IMR-90 (cell line): Measurements from ENCODE around the gene ARL10. TPM values are rescaled to one million over a fixed set of nuclear protein-coding genes. Genes with fewer than 3 reads are reported as not detected.
A peak's percentile ranks its signal among the peaks of the same experiment; 100 is the strongest.

Source experiments
- ATAC-seq: fragments of 200-7000 bp; cut with Tn5 transposase; 2 replicates; pipeline ENCODE4 v1.9.1; 2020; ENCODE audit warnings: low read depth, mild to moderate bottlenecking, moderate library complexity
- BruUV-seq: library from RNA; stranded (reverse); fragments of 400-500 nt; replicated peaks from 2 replicates; lab custom pipeline; 2021; lab: Mats Ljungman, UMichigan
- CTCF ChIA-PET: fragments of 300-600 bp; formaldehyde crosslinking; extraction: SDS; loops from one replicate; lab custom pipeline; 2021; ENCODE audit warnings: antibody characterized with exemption; lab: Yijun Ruan, JAX
- POLR2A ChIA-PET: fragments of 300-600 bp; sonication (Branson Sonifier 250); formaldehyde crosslinking; loops from one replicate; lab custom pipeline; 2022; ENCODE audit warnings: antibody characterized with exemption; ENCODE audit not compliant: unreplicated experiment; lab: Charles Lee
- DNase-seq: peaks from one replicate; pipeline ENCODE4 v3.0.0; 2013
- H2AFZ ChIP-seq: replicated peaks from 2 replicates; pipeline ENCODE3; 2013; ENCODE audit warnings: low read length, mild to moderate bottlenecking; ENCODE audit not compliant: poor library complexity
- H2AK5ac ChIP-seq: 2 replicates; pipeline ENCODE4 v1.6.1; 2013; ENCODE audit warnings: low read depth, low read length, inconsistent platforms
- H2AK9ac ChIP-seq: replicated peaks from 2 replicates; pipeline ENCODE3; 2013; ENCODE audit warnings: mild to moderate bottlenecking, low read depth, low read length, moderate library complexity; ENCODE audit not compliant: poor library complexity
- H2BK120ac ChIP-seq: 2 replicates; pipeline ENCODE4 v1.6.1; 2013; ENCODE audit warnings: low read depth, low read length, inconsistent platforms
- H2BK15ac ChIP-seq: 3 replicates; pipeline ENCODE4 v1.6.1; 2013; ENCODE audit warnings: low read depth, low read length, inconsistent platforms
- H2BK20ac ChIP-seq: 2 replicates; pipeline ENCODE4 v1.6.1; 2013; ENCODE audit warnings: low read depth, mild to moderate bottlenecking, inconsistent platforms, low read length, moderate library complexity
- H2BK5ac ChIP-seq: 2 replicates; pipeline ENCODE4 v1.6.1; 2013; ENCODE audit warnings: mild to moderate bottlenecking, low read depth, low read length, inconsistent platforms; ENCODE audit not compliant: poor library complexity, severe bottlenecking
- H3K14ac ChIP-seq: replicated peaks from 2 replicates; pipeline ENCODE4 v1.6.1; 2013; ENCODE audit warnings: low read depth, low read length, inconsistent platforms
- H3K18ac ChIP-seq: 2 replicates; pipeline ENCODE4 v1.6.1; 2013; ENCODE audit warnings: low read depth, low read length, control low read depth
- H3K23ac ChIP-seq: 2 replicates; pipeline ENCODE4 v1.6.1; 2013; ENCODE audit warnings: low read depth, low read length, inconsistent platforms
- H3K27ac ChIP-seq: 2 replicates; pipeline ENCODE4 v1.5.1; 2013; ENCODE audit warnings: mild to moderate bottlenecking, control low read depth, low read length; ENCODE audit not compliant: insufficient read depth
- H3K27me3 ChIP-seq: 2 replicates; pipeline ENCODE4 v1.6.1; 2013; ENCODE audit warnings: low read length; ENCODE audit not compliant: control insufficient read depth, insufficient read depth
- H3K36me3 ChIP-seq: 2 replicates; pipeline ENCODE4 v1.6.1; 2013; ENCODE audit warnings: low read length, mixed read lengths; ENCODE audit not compliant: control insufficient read depth, insufficient read depth
- H3K4ac ChIP-seq: 2 replicates; pipeline ENCODE4 v1.6.1; 2013; ENCODE audit warnings: low read depth, low read length, inconsistent platforms
- H3K4me1 ChIP-seq: 2 replicates; pipeline ENCODE4 v1.6.1; 2013; ENCODE audit warnings: low read length, mixed read lengths; ENCODE audit not compliant: control insufficient read depth, insufficient read depth
- H3K4me2 ChIP-seq: 2 replicates; pipeline ENCODE4 v1.6.1; 2013; ENCODE audit warnings: low read depth, mild to moderate bottlenecking, control low read depth, low read length, moderate library complexity
- H3K4me3 ChIP-seq: 2 replicates; pipeline ENCODE4 v1.5.1; 2013; ENCODE audit warnings: low read depth, mild to moderate bottlenecking, control low read depth, low read length, moderate library complexity; ENCODE audit not compliant: insufficient read depth
- H3K56ac ChIP-seq: 2 replicates; pipeline ENCODE4 v1.6.1; 2013; ENCODE audit warnings: low read length, inconsistent platforms; ENCODE audit not compliant: insufficient read depth; ENCODE audit errors: extremely low read depth
- H3K79me1 ChIP-seq, 2 experiments: 2 replicates each; pipeline ENCODE4 v1.6.1; 2013; ENCODE audit warnings: low read length in 2 of 2, inconsistent platforms in 1 of 2, low read depth in 1 of 2
- H3K9ac ChIP-seq: 2 replicates; pipeline ENCODE4 v1.6.1; 2013; ENCODE audit warnings: low read depth, low read length, control low read depth
- H3K9me1 ChIP-seq: 2 replicates; pipeline ENCODE4 v1.6.1; 2013; ENCODE audit warnings: low read length, inconsistent platforms; ENCODE audit not compliant: insufficient read depth
- H3K9me3 ChIP-seq: 2 replicates; pipeline ENCODE4 v1.6.1; 2013; ENCODE audit warnings: low read length; ENCODE audit not compliant: control insufficient read depth, insufficient read depth
- H4K20me1 ChIP-seq: 2 replicates; pipeline ENCODE4 v1.6.1; 2013; ENCODE audit warnings: low read length, inconsistent platforms; ENCODE audit not compliant: insufficient read depth
- H4K5ac ChIP-seq: 2 replicates; pipeline ENCODE4 v1.6.1; 2013; ENCODE audit warnings: mild to moderate bottlenecking, low read depth, low read length, control low read depth
- H4K8ac ChIP-seq, 2 experiments: 2 replicates each; pipeline ENCODE4 v1.6.1; 2013; ENCODE audit warnings: low read depth in 2 of 2, low read length in 2 of 2, control low read depth in 1 of 2, inconsistent platforms in 1 of 2
- H4K91ac ChIP-seq: 2 replicates; pipeline ENCODE4 v1.6.1; 2013; ENCODE audit warnings: low read depth, low read length, inconsistent platforms; ENCODE audit not compliant: insufficient read depth
- BHLHE40 ChIP-seq: fragments of 150-350 bp; IDR thresholded peaks from 2 replicates; pipeline ENCODE4 v1.6.1; 2016; ENCODE audit warnings: mild to moderate bottlenecking, low read depth, low read length
- CHD1 ChIP-seq: IDR thresholded peaks from 2 replicates; pipeline ENCODE4 v1.6.1; 2012; ENCODE audit warnings: low read depth, low read length, improper control_type of control experiment
- ELK1 ChIP-seq: fragments of 150-350 bp; IDR thresholded peaks from 2 replicates; pipeline ENCODE4 v1.6.1; 2016; ENCODE audit warnings: low read depth, mild to moderate bottlenecking, low read length, moderate library complexity, borderline replicate concordance
- FOS ChIP-seq: fragments of 150-350 bp; IDR thresholded peaks from 2 replicates; pipeline ENCODE4 v1.6.1; 2016; ENCODE audit warnings: low read depth, low read length
- MAFK ChIP-seq: IDR thresholded peaks from 2 replicates; pipeline ENCODE4 v1.6.1; 2012; ENCODE audit warnings: low read depth, low read length, improper control_type of control experiment
- MAZ ChIP-seq: IDR thresholded peaks from 2 replicates; pipeline ENCODE4 v1.6.1; 2012; ENCODE audit warnings: low read depth, mild to moderate bottlenecking, low read length, improper control_type of control experiment, moderate library complexity, borderline replicate concordance
- MXI1 ChIP-seq: IDR thresholded peaks from 2 replicates; pipeline ENCODE4 v1.6.1; 2012; ENCODE audit warnings: low read depth, mild to moderate bottlenecking, low read length, moderate library complexity, borderline replicate concordance
- NFE2L2 ChIP-seq: fragments of 150-350 bp; IDR thresholded peaks from 2 replicates; pipeline ENCODE4 v1.6.1; 2016; ENCODE audit warnings: low read depth, mild to moderate bottlenecking, low read length
- POLR2A ChIP-seq: IDR thresholded peaks from 2 replicates; pipeline ENCODE4 v1.6.1; 2012; ENCODE audit warnings: mild to moderate bottlenecking, low read depth, low read length
- RAD21 ChIP-seq: IDR thresholded peaks from 2 replicates; pipeline ENCODE4 v1.6.1; 2012; ENCODE audit warnings: low read length, improper control_type of control experiment
- RCOR1 ChIP-seq: IDR thresholded peaks from 2 replicates; pipeline ENCODE4 v1.6.1; 2012; ENCODE audit warnings: mild to moderate bottlenecking, low read length, improper control_type of control experiment; ENCODE audit not compliant: insufficient replicate concordance
- RFX5 ChIP-seq: IDR thresholded peaks from 2 replicates; pipeline ENCODE4 v1.8.0; 2012; ENCODE audit warnings: low read depth, mild to moderate bottlenecking, low read length, moderate library complexity
- SMC3 ChIP-seq: fragments of 150-350 bp; IDR thresholded peaks from 2 replicates; pipeline ENCODE4 v1.6.1; 2016; ENCODE audit warnings: low read depth, mild to moderate bottlenecking, antibody characterized with exemption, low read length, moderate library complexity
- USF2 ChIP-seq: fragments of 150-350 bp; IDR thresholded peaks from 2 replicates; pipeline ENCODE4 v1.6.1; 2017; ENCODE audit warnings: mild to moderate bottlenecking, antibody characterized with exemption, low read length, low read depth
- WGBS, 2 experiments: methylation state at CpG; one replicate each; pipeline versions ENCODE4 v1.1.5 to v1.1.7; 2013; ENCODE audit warnings: missing lambda C conversion rate in 2 of 2; ENCODE audit not compliant: insufficient read length in 1 of 2; ENCODE audit errors: extremely low coverage in 2 of 2; 5-methylcytosine and 5-hydroxymethylcytosine counted together
- dilution Hi-C: fragments of 300-500 bp; cut with HindIII; formaldehyde crosslinking; loops from one replicate; pipeline ENCODE4 v1.14.3; 2018; ENCODE audit warnings: low sequenced_read_pairs; ENCODE audit not compliant: unreplicated experiment
- in situ Hi-C: fragments of 300-500 bp; cut with MboI; formaldehyde crosslinking; loops from 3 replicates; pipeline ENCODE4 v1.14.3; 2019; ENCODE audit warnings: low sequenced_read_pairs, inconsistent platforms, mixed read lengths
- intact Hi-C: fragments of 100-400 bp; cut with micrococcal nuclease; formaldehyde crosslinking; loops from 2 replicates; pipeline ENCODE4 v1.10.0; 2022
- polyA plus RNA-seq, 3 experiments: library from polyadenylated mRNA; depleted of rRNA; stranded (reverse); fragments of >200 nt; gene quantifications; 2 replicates each; pipeline ENCODE4 v1.2.3, GENCODE V29; 2012; ENCODE audit warnings: low replicate concordance in 1 of 3
- total RNA-seq: library from RNA; depleted of rRNA; stranded (reverse); fragments of >200 nt; gene quantifications from 2 replicates; pipeline ENCODE4 v1.2.3, GENCODE V29; 2012

The ARL10 gene
- total and polyA plus RNA-seq, 2 of the 4 experiments (the other 2 are of a cell fraction), result 3.6 to 6.0 TPM

GRCh38 chr5:176412517-176413254, 47.4 kb downstream of the ARL10 start (continued):
- no peak for TF ChIP-seq SMC3

- ChIA-PET CTCF (no interaction called here), POLR2A (no interaction called here)
- no peak overlapping the region for H2BK15ac ChIP-seq
- peak overlapping the region; percentile 29 for H2AK9ac ChIP-seq
- H4K8ac ChIP-seq, result no peak overlapping the region
- no peak overlapping the region for H3K18ac ChIP-seq
- no peak overlapping the region for H3K4me3 ChIP-seq
- H3K27ac ChIP-seq, result no peak overlapping the region
- H2BK5ac ChIP-seq, result no peak overlapping the region
- intact Hi-C loops, result loop anchor here (10.0 kb wide), 1 partner anchor 232 kb away; the partner anchor contains the start of gene TSPAN17
- dilution Hi-C loops, result no loop called here
- H3K4me1 ChIP-seq, result peaks cover 11% of the 10 kb centered on the region
- H3K4ac ChIP-seq, result peak overlapping the region; percentile 39; the same call in 1 of the 2 replicates
- no peak overlapping the region for H3K14ac ChIP-seq
- no peak overlapping the region for H2BK20ac ChIP-seq
- H3K79me1 ChIP-seq, result peaks cover 27 to 59% of the 10 kb centered on the region in 2 experiments
- H3K23ac ChIP-seq, result no peak overlapping the region
- no peak overlapping the region for H2AFZ ChIP-seq
- TF ChIP-seq MAFK (no peak), MXI1 (no peak), SMC3 (no peak), CHD1 (no peak), USF2 (no peak), RCOR1 (no peak), BHLHE40 (no peak), POLR2A (no peak), RAD21 (no peak), ELK1 (no peak), FOS (no peak), MAZ (no peak), NFE2L2 (no peak), RFX5 (no peak)
- H3K36me3 ChIP-seq, result peaks cover 6% of the 10 kb centered on the region
- in situ Hi-C loops, result no loop called here
- H3K4me2 ChIP-seq, result no peak overlapping the region
- whole genome bisulfite sequencing, 2 experiments, result no CpG with 5 or more reads among the region's 2 CpGs
- no peak overlapping the region for H2BK120ac ChIP-seq
- H3K9me1 ChIP-seq, result peaks cover 16% of the 10 kb centered on the region
- H4K20me1 ChIP-seq, result peaks cover 45% of the 10 kb centered on the region
- no peaks in the 10 kb centered on the region for H3K27me3 ChIP-seq
- no peak overlapping the region for H4K5ac ChIP-seq
- no peak for ATAC-seq
- no peak overlapping the region for H2AK5ac ChIP-seq
- no peak for DNase-seq
- BruUV-seq, result no TSS peak
- no peak overlapping the region for H4K91ac ChIP-seq
- H3K9me3 ChIP-seq, result no peaks in the 10 kb centered on the region
- no peak overlapping the region for H3K56ac ChIP-seq
- H3K9ac ChIP-seq, result peak overlapping the region; percentile 1; the same call in 1 of the 2 replicates
These were observed 47.9 kb downstream of the ARL10 start for GRCh38 chr5:176413255-176413565.
